Measurements from ENCODE around the gene URAD.

GRCh38 chr13:27942972-27943371 is 45.5 kb downstream of the URAD start:
- TF ChIP-seq POLR2A (IDR thresholded peaks at IDR 0.05; ENCODE audit: low read depth, low read length) (no peak), POU2F2 (IDR thresholded peaks at IDR 0.05; ENCODE audit: low read depth, low read length) (no peak), TAF1 (IDR thresholded peaks at IDR 0.05; ENCODE audit: low read depth, low read length) (no peak), PAX5 (IDR thresholded peaks at IDR 0.05; ENCODE audit: insufficient read depth, low read length, severe bottlenecking) (no peak)
